Mammary epithelial cell (primary cell): ENCODE data around the gene NR4A1.

Source experiments
- EZH2 ChIP-seq: IDR thresholded peaks from 2 replicates; pipeline ENCODE4 v1.6.1; 2012; ENCODE audit warnings: low read length, inconsistent platforms, borderline replicate concordance
- TF ChIP-seq, protein P1 (sequence below), 2 donors: IDR thresholded peaks in 1 of 2; conservative IDR thresholded peaks in 1 of 2; 2 replicates each; pipeline ENCODE4 v1.5.1; 2011 to 2012; ENCODE audit warnings: inconsistent platforms in 2 of 2, low read length in 2 of 2, mild to moderate bottlenecking in 2 of 2, control low read depth in 1 of 2, low read depth in 1 of 2; ENCODE audit not compliant: insufficient read depth in 1 of 2; ENCODE audit errors: extremely low read depth in 1 of 2

DNA sequence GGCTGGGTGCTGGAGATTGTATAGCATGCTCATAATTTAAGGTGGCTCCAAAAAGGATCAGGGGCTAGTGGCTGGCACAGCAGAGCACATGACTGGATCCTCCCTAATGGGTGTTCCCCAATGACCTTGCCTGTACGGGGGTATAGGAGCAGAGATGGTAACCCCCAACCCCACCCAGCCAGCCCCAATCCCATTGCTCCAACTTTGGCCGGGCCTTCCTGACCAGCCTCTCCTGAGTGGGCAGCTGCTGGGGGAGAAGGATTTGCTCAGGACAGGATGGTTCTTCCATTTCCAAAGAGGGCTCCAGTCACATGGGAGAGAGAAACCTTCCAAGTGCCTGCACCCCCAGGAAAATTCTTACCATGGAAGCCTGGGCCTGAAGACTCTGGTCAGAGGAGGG, 15.3 kb upstream of the NR4A1 start:
- TF ChIP-seq, protein P1, sequence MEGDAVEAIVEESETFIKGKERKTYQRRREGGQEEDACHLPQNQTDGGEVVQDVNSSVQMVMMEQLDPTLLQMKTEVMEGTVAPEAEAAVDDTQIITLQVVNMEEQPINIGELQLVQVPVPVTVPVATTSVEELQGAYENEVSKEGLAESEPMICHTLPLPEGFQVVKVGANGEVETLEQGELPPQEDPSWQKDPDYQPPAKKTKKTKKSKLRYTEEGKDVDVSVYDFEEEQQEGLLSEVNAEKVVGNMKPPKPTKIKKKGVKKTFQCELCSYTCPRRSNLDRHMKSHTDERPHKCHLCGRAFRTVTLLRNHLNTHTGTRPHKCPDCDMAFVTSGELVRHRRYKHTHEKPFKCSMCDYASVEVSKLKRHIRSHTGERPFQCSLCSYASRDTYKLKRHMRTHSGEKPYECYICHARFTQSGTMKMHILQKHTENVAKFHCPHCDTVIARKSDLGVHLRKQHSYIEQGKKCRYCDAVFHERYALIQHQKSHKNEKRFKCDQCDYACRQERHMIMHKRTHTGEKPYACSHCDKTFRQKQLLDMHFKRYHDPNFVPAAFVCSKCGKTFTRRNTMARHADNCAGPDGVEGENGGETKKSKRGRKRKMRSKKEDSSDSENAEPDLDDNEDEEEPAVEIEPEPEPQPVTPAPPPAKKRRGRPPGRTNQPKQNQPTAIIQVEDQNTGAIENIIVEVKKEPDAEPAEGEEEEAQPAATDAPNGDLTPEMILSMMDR (conservative IDR thresholded peaks at IDR 0.05 in 1 of 2, IDR thresholded peaks at IDR 0.05 in 1 of 2; ENCODE audit: extremely low read depth in 1 of 2, insufficient read depth in 1 of 2, low read depth in 1 of 2, low read length in 2 of 2): no peak
- no peak for TF ChIP-seq EZH2
